B cell (primary cell): ENCODE data around the gene ITPKB. TPM values are rescaled to one million over a fixed set of nuclear protein-coding genes. Genes with fewer than 3 reads are reported as not detected.
A peak's percentile ranks its signal among the peaks of the same experiment; 100 is the strongest.
"Not testable (repeated sequence)": the region's sequence is repeated elsewhere in the genome, so short reads cannot be mapped to it uniquely, and the experiment has no call there.

Source experiments
- ATAC-seq: fragments of 200-7000 bp; cut with Tn5 transposase; one replicate; pipeline ENCODE4 v1.10.0; 2021; ENCODE audit warnings: low read depth, mild to moderate bottlenecking, moderate number of reproducible peaks, moderate library complexity
- CTCF ChIA-PET: fragments of 350-600 bp; sonication (Branson Sonifier 250); formaldehyde crosslinking; loops from one replicate; lab custom pipeline; 2021; ENCODE audit warnings: antibody characterized with exemption, inconsistent platforms; lab: Charles Lee
- POLR2A ChIA-PET: fragments of 350-600 bp; sonication (Branson Sonifier 250); formaldehyde crosslinking; loops from one replicate; lab custom pipeline; 2021; ENCODE audit warnings: antibody characterized with exemption; lab: Charles Lee
- DNase-seq: peaks from one replicate; pipeline ENCODE4 v3.0.0; 2013
- H2AFZ ChIP-seq: 2 replicates; pipeline ENCODE4 v1.6.1; 2012; ENCODE audit warnings: mild to moderate bottlenecking, low read depth, low read length; ENCODE audit not compliant: insufficient read depth, poor library complexity, severe bottlenecking
- H3K27ac ChIP-seq, 2 donors: 1 replicate in 1 of 2; 2 replicates in 1 of 2; pipeline ENCODE4 v1.5.1; 2012 to 2013; ENCODE audit warnings: low read length in 2 of 2, mild to moderate bottlenecking in 2 of 2, moderate library complexity in 1 of 2
- H3K27me3 ChIP-seq, 4 experiments: fragments of 200-600 bp in 1 of 4; sonication (generic) in 1 of 4; replicated peaks in 1 of 4; 1 replicate in 2 of 4; 2 replicates in 2 of 4; pipeline versions ENCODE4 v1.6.1 to v1.7.0; 2013 to 2016; ENCODE audit warnings: low read length in 3 of 4, mild to moderate bottlenecking in 2 of 4, mixed read lengths in 1 of 4, moderate library complexity in 1 of 4; ENCODE audit not compliant: insufficient read depth in 4 of 4, control insufficient read depth in 3 of 4; ENCODE audit errors: control extremely low read depth in 1 of 4
- H3K36me3 ChIP-seq, 2 experiments: replicated peaks in 1 of 2; 1 replicate in 1 of 2; 2 replicates in 1 of 2; pipeline versions ENCODE4 v1.6.1 to v1.7.1; 2013; ENCODE audit warnings: low read length in 1 of 2; ENCODE audit not compliant: insufficient read depth in 2 of 2, control insufficient read depth in 1 of 2; ENCODE audit errors: control extremely low read depth in 1 of 2, extremely low read depth in 1 of 2
- H3K4me1 ChIP-seq, 2 donors: fragments of 200-600 bp in 1 of 2; sonication (generic) in 1 of 2; 1 replicate in 1 of 2; 2 replicates in 1 of 2; pipeline versions ENCODE4 v1.5.1 to v1.6.1; 2013 to 2017; ENCODE audit warnings: low read length in 2 of 2; ENCODE audit not compliant: control insufficient read depth in 2 of 2, insufficient read depth in 2 of 2
- H3K4me2 ChIP-seq: replicated peaks from 2 replicates; pipeline ENCODE3; 2012; ENCODE audit warnings: mild to moderate bottlenecking, low read depth, low read length; ENCODE audit not compliant: poor library complexity, severe bottlenecking
- H3K4me3 ChIP-seq, 5 experiments: fragments of 200-600 bp in 1 of 5; sonication (generic) in 1 of 5; 1 replicate in 3 of 5; 2 replicates in 2 of 5; pipeline versions ENCODE4 v1.5.1 to v1.7.0; 2011 to 2016; ENCODE audit warnings: low read length in 4 of 5, mild to moderate bottlenecking in 4 of 5, low read depth in 2 of 5, control low read depth in 1 of 5, moderate library complexity in 1 of 5; ENCODE audit not compliant: insufficient read depth in 1 of 5; ENCODE audit errors: control extremely low read depth in 1 of 5, extremely low read depth in 1 of 5
- H3K79me2 ChIP-seq: fragments of 200-600 bp; sonication (generic); one replicate; pipeline ENCODE4 v1.6.0; 2016; ENCODE audit warnings: low read length; ENCODE audit not compliant: control insufficient read depth, insufficient read depth
- H3K9ac ChIP-seq: fragments of 200-600 bp; sonication (generic); 2 replicates; pipeline ENCODE4 v1.6.1; 2017; ENCODE audit warnings: mild to moderate bottlenecking, low read length, moderate library complexity
- H3K9me3 ChIP-seq, 3 donors: one replicate each; pipeline versions ENCODE4 v1.6.1 to v1.7.1; 2013; ENCODE audit warnings: low read length in 2 of 3; ENCODE audit not compliant: control insufficient read depth in 2 of 3, insufficient read depth in 1 of 3; ENCODE audit errors: control extremely low read depth in 1 of 3
- H4K20me1 ChIP-seq: 2 replicates; pipeline ENCODE4 v1.6.0; 2012; ENCODE audit warnings: mild to moderate bottlenecking, low read length; ENCODE audit not compliant: insufficient read depth, control insufficient read depth, poor library complexity, severe bottlenecking
- H3K27ac Mint-ChIP-seq: one replicate; pipeline ENCODE4 v1.8.0; 2021; ENCODE audit warnings: mixed read lengths
- H3K27me3 Mint-ChIP-seq: one replicate; pipeline ENCODE4 v1.8.0; 2021; ENCODE audit warnings: mixed read lengths
- H3K4me1 Mint-ChIP-seq: one replicate; pipeline ENCODE4 v1.8.0; 2021; ENCODE audit warnings: mixed read lengths
- H3K4me3 Mint-ChIP-seq: one replicate; pipeline ENCODE4 v1.8.0; 2021; ENCODE audit warnings: mixed read lengths
- H3K9me3 Mint-ChIP-seq: one replicate; pipeline ENCODE4 v1.8.0; 2022; ENCODE audit warnings: mixed read lengths; ENCODE audit not compliant: insufficient read depth
- EZH2 ChIP-seq: IDR thresholded peaks from 2 replicates; pipeline ENCODE4 v1.6.1; 2012; ENCODE audit warnings: borderline replicate concordance, low read depth, mild to moderate bottlenecking, moderate library complexity, low read length; ENCODE audit not compliant: insufficient read depth, poor library complexity, severe bottlenecking
- WGBS: methylation state at CpG from one replicate; pipeline ENCODE4 v1.1.5; 2013; ENCODE audit warnings: missing lambda C conversion rate; ENCODE audit not compliant: insufficient coverage; 5-methylcytosine and 5-hydroxymethylcytosine counted together
- intact Hi-C: fragments of 100-400 bp; cut with micrococcal nuclease; formaldehyde crosslinking; loops from one replicate; pipeline ENCODE4 v1.10.0; 2022
- polyA plus RNA-seq: library from polyadenylated mRNA; depleted of rRNA; stranded (reverse); fragments of >200 nt; gene quantifications from 2 replicates; pipeline ENCODE4 v1.2.3, GENCODE V29; 2012
- total RNA-seq, 2 donors: library from RNA; stranded (reverse); fragments of 120-200 nt in 1 of 2; gene quantifications; 1 replicate in 1 of 2; 2 replicates in 1 of 2; pipeline versions ENCODE4 v1.2.3 to v1.2.4, GENCODE V29; 2013 to 2022
- TF ChIP-seq, protein P1 (sequence below): fragments of 200-600 bp; IDR thresholded peaks from one replicate; pipeline ENCODE4 v1.8.0; 2022; ENCODE audit warnings: antibody characterized with exemption, mild to moderate bottlenecking

ITPKB gene
- total and polyA plus RNA-seq, 2 donors (not counting 1 experiment from before 2014, with no cell fraction given): 21.8 to 93.5 TPM

GRCh38 chr1:226639206-226639605 is 99.9 kb downstream of the ITPKB start:
- H3K9me3 Mint-ChIP-seq, H3K27ac ChIP-seq, H4K20me1 ChIP-seq, H3K9me3 ChIP-seq, H3K4me3 Mint-ChIP-seq, ATAC-seq, H3K4me2 ChIP-seq, H2AFZ ChIP-seq, DNase-seq, intact Hi-C loops, H3K4me3 ChIP-seq, H3K27me3 Mint-ChIP-seq, H3K27me3 ChIP-seq, H3K9ac ChIP-seq: not testable (repeated sequence)
- WGBS: 100% methylated on average over 8 of the region's 8 CpGs
- H3K27ac Mint-ChIP-seq: peak overlapping the region; percentile 61
- ChIA-PET CTCF (interaction anchor here (2.0 to 16.3 kb wide), 2 partner anchors 48 to 187 kb away, joined by 10 to 278 read pairs; no protein-coding TSS in a partner anchor), POLR2A (interaction anchor here (0.6 kb wide), 1 partner anchor 300 kb away, joined by 3 read pairs; no protein-coding TSS in a partner anchor)
- Histone ChIP-seq H3K79me2 (peaks cover 11% of the 10 kb centered on the region), H3K4me1 (peaks cover 45 to 75% of the 10 kb centered on the region in 2 donors), H3K36me3 (peaks cover 0 to 67% of the 10 kb centered on the region in 2 experiments)
- peaks cover 75% of the 10 kb centered on the region for H3K4me1 Mint-ChIP-seq

- Histone ChIP-seq H3K27ac (no peak overlapping the region), H4K20me1 (peaks cover 8% of the 10 kb centered on the region), H2AFZ (no peak overlapping the region), H3K4me1 (peaks cover 45 to 75% of the 10 kb centered on the region in 2 donors), H3K9ac (no peak overlapping the region), H3K27me3 (no peaks in the 10 kb centered on the region), H3K36me3 (peaks cover 0 to 67% of the 10 kb centered on the region in 2 experiments), H3K4me2 (no peak overlapping the region), H3K9me3 (no peaks in the 10 kb centered on the region), H3K4me3 (no peak overlapping the region), H3K79me2 (peaks cover 11% of the 10 kb centered on the region)
- no peak for ATAC-seq
- CTCF ChIA-PET: interaction anchor here (1.2 to 16.3 kb wide), 3 partner anchors 20 to 188 kb away, joined by 3 to 278 read pairs (median 10); no protein-coding TSS in a partner anchor
- TF ChIP-seq, protein P1, sequence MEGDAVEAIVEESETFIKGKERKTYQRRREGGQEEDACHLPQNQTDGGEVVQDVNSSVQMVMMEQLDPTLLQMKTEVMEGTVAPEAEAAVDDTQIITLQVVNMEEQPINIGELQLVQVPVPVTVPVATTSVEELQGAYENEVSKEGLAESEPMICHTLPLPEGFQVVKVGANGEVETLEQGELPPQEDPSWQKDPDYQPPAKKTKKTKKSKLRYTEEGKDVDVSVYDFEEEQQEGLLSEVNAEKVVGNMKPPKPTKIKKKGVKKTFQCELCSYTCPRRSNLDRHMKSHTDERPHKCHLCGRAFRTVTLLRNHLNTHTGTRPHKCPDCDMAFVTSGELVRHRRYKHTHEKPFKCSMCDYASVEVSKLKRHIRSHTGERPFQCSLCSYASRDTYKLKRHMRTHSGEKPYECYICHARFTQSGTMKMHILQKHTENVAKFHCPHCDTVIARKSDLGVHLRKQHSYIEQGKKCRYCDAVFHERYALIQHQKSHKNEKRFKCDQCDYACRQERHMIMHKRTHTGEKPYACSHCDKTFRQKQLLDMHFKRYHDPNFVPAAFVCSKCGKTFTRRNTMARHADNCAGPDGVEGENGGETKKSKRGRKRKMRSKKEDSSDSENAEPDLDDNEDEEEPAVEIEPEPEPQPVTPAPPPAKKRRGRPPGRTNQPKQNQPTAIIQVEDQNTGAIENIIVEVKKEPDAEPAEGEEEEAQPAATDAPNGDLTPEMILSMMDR: no peak
- TF ChIP-seq EZH2: no peak
- H3K4me3 Mint-ChIP-seq: no peak overlapping the region
- peaks cover 74% of the 10 kb centered on the region for H3K4me1 Mint-ChIP-seq
- H3K9me3 Mint-ChIP-seq: no peaks in the 10 kb centered on the region
- DNase-seq: peak; percentile 8
- H3K27ac Mint-ChIP-seq: peak overlapping the region; percentile 20
- 98% methylated on average over 16 of the region's 16 CpGs for WGBS
- H3K27me3 Mint-ChIP-seq: no peaks in the 10 kb centered on the region
- intact Hi-C loops: no loop called here
- POLR2A ChIA-PET: interaction anchor here (0.8 kb wide), 1 partner anchor 44 kb away, joined by 3 read pairs; no protein-coding TSS in a partner anchor
These were observed 100.5 kb downstream of the ITPKB start for GRCh38 chr1:226638608-226639007.
